WTC11 (cell line): ENCODE results near the gene CYBA. TPM values are rescaled to one million over a fixed set of nuclear protein-coding genes. Genes with fewer than 3 reads are reported as not detected.

Source experiments
- CTCF ChIP-seq: fragments of 200-600 bp; IDR thresholded peaks from 2 replicates; pipeline ENCODE4 v1.8.0; 2022; ENCODE audit warnings: antibody characterized with exemption
- GTF2I ChIP-seq: fragments of 250-450 bp; sonication (Bioruptor Pico); conservative IDR thresholded peaks from 2 replicates; pipeline ENCODE4 v1.4.0; 2021; ENCODE audit warnings: mild to moderate bottlenecking
- JUN ChIP-seq: sonication (generic); formaldehyde crosslinking; IDR thresholded peaks from 2 replicates; pipeline ENCODE4 v1.8.0; 2023; ENCODE audit warnings: mild to moderate bottlenecking, missing genetic modification reagents
- MXD4 ChIP-seq: fragments of 250-450 bp; sonication (Bioruptor Pico); IDR thresholded peaks from 2 replicates; pipeline ENCODE4 v1.8.0; 2021; ENCODE audit warnings: mild to moderate bottlenecking, moderate library complexity, borderline replicate concordance
- NFYB ChIP-seq: sonication (generic); formaldehyde crosslinking; conservative IDR thresholded peaks from 2 replicates; pipeline ENCODE4 v1.8.0; 2022; ENCODE audit warnings: low read depth, missing genetic modification reagents
- NR2C2 ChIP-seq: sonication (generic); formaldehyde crosslinking; IDR thresholded peaks from 2 replicates; pipeline ENCODE4 v1.8.0; 2022; ENCODE audit warnings: mild to moderate bottlenecking, missing genetic modification reagents
- RELA ChIP-seq: sonication (generic); formaldehyde crosslinking; IDR thresholded peaks from 2 replicates; pipeline ENCODE4 v1.8.1; 2022; ENCODE audit warnings: missing genetic modification reagents, mild to moderate bottlenecking, borderline replicate concordance
- RORB ChIP-seq: fragments of 250-450 bp; sonication (Bioruptor Pico); IDR thresholded peaks from 2 replicates; pipeline ENCODE4 v1.9.0; 2021; ENCODE audit warnings: mild to moderate bottlenecking
- TEAD4 ChIP-seq: sonication (generic); formaldehyde crosslinking; IDR thresholded peaks from 2 replicates; pipeline ENCODE4 v1.8.0; 2022; ENCODE audit warnings: mild to moderate bottlenecking, missing genetic modification reagents
- TP53 ChIP-seq: sonication (generic); formaldehyde crosslinking; IDR thresholded peaks from 2 replicates; pipeline ENCODE4 v1.8.1; 2023; ENCODE audit warnings: mild to moderate bottlenecking, missing genetic modification reagents
- ZNF138 ChIP-seq: sonication (generic); formaldehyde crosslinking; conservative IDR thresholded peaks from 2 replicates; pipeline ENCODE4 v1.8.1; 2022; ENCODE audit warnings: mild to moderate bottlenecking, moderate library complexity, missing genetic modification reagents
- ZNF396 ChIP-seq: fragments of 250-450 bp; sonication (Bioruptor Pico); IDR thresholded peaks from 2 replicates; pipeline ENCODE4 v1.8.0; 2021; ENCODE audit warnings: mild to moderate bottlenecking, moderate library complexity, borderline replicate concordance
- ZNF423 ChIP-seq: fragments of 250-450 bp; sonication (Bioruptor Pico); IDR thresholded peaks from 2 replicates; pipeline ENCODE4 v2.1.2; 2022; ENCODE audit warnings: mild to moderate bottlenecking, moderate library complexity
- ZNF425 ChIP-seq: fragments of 250-450 bp; sonication (Bioruptor Pico); conservative IDR thresholded peaks from 2 replicates; pipeline ENCODE4 v1.9.0; 2021; ENCODE audit warnings: mild to moderate bottlenecking
- total RNA-seq: library from RNA; stranded (reverse); gene quantifications from 3 replicates; pipeline ENCODE4 v1.2.3, GENCODE V29; 2021
- TF ChIP-seq, protein P1 (sequence below): sonication (generic); formaldehyde crosslinking; IDR thresholded peaks from 2 replicates; pipeline ENCODE4 v1.8.1; 2023; ENCODE audit warnings: mild to moderate bottlenecking, missing genetic modification reagents, borderline replicate concordance
- TF ChIP-seq, protein P2 (sequence below): fragments of 250-450 bp; sonication (Bioruptor Pico); IDR thresholded peaks from 2 replicates; pipeline ENCODE4 v1.9.0; 2021; ENCODE audit warnings: moderate library complexity, mild to moderate bottlenecking, inconsistent platforms, borderline replicate concordance
- TF ChIP-seq, protein P3 (sequence below): sonication (generic); formaldehyde crosslinking; IDR thresholded peaks from 2 replicates; pipeline ENCODE4 v1.8.1; 2022; ENCODE audit warnings: low read depth, mild to moderate bottlenecking, moderate library complexity, missing genetic modification reagents, borderline replicate concordance
- TF ChIP-seq, protein P4 (sequence below): sonication (generic); formaldehyde crosslinking; IDR thresholded peaks from 2 replicates; pipeline ENCODE4 v1.8.1; 2022; ENCODE audit warnings: missing genetic modification reagents, borderline replicate concordance
- TF ChIP-seq, protein P5 (sequence below): sonication (generic); formaldehyde crosslinking; IDR thresholded peaks from 2 replicates; pipeline ENCODE4 v1.8.0; 2022; ENCODE audit warnings: mild to moderate bottlenecking, missing genetic modification reagents

CYBA gene
- total RNA-seq, 1 experiment from 2014 or later = 169 TPM

- TF ChIP-seq ZNF425 (CRISPR knock-in tag) = no peak
- no peak for TF ChIP-seq RORB (CRISPR knock-in tag)
- TF ChIP-seq MXD4 = no peak
- TF ChIP-seq, protein P1, sequence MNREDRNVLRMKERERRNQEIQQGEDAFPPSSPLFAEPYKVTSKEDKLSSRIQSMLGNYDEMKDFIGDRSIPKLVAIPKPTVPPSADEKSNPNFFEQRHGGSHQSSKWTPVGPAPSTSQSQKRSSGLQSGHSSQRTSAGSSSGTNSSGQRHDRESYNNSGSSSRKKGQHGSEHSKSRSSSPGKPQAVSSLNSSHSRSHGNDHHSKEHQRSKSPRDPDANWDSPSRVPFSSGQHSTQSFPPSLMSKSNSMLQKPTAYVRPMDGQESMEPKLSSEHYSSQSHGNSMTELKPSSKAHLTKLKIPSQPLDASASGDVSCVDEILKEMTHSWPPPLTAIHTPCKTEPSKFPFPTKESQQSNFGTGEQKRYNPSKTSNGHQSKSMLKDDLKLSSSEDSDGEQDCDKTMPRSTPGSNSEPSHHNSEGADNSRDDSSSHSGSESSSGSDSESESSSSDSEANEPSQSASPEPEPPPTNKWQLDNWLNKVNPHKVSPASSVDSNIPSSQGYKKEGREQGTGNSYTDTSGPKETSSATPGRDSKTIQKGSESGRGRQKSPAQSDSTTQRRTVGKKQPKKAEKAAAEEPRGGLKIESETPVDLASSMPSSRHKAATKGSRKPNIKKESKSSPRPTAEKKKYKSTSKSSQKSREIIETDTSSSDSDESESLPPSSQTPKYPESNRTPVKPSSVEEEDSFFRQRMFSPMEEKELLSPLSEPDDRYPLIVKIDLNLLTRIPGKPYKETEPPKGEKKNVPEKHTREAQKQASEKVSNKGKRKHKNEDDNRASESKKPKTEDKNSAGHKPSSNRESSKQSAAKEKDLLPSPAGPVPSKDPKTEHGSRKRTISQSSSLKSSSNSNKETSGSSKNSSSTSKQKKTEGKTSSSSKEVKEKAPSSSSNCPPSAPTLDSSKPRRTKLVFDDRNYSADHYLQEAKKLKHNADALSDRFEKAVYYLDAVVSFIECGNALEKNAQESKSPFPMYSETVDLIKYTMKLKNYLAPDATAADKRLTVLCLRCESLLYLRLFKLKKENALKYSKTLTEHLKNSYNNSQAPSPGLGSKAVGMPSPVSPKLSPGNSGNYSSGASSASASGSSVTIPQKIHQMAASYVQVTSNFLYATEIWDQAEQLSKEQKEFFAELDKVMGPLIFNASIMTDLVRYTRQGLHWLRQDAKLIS (CRISPR knock-in tag) = no peak
- TF ChIP-seq, protein P2, sequence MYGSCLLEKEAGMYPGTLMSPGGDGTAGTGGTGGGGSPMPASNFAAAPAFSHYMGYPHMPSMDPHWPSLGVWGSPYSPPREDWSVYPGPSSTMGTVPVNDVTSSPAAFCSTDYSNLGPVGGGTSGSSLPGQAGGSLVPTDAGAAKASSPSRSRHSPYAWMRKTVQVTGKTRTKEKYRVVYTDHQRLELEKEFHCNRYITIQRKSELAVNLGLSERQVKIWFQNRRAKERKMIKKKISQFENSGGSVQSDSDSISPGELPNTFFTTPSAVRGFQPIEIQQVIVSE (CRISPR knock-in tag) = no peak
- TF ChIP-seq, protein P3, sequence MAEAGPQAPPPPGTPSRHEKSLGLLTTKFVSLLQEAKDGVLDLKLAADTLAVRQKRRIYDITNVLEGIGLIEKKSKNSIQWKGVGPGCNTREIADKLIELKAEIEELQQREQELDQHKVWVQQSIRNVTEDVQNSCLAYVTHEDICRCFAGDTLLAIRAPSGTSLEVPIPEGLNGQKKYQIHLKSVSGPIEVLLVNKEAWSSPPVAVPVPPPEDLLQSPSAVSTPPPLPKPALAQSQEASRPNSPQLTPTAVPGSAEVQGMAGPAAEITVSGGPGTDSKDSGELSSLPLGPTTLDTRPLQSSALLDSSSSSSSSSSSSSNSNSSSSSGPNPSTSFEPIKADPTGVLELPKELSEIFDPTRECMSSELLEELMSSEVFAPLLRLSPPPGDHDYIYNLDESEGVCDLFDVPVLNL = 0 out of 2 replicates have a peak, but pooled peaks have one; percentile 11
- no peak for TF ChIP-seq CTCF
- TF ChIP-seq NR2C2 (CRISPR knock-in tag) = no peak
- TF ChIP-seq GTF2I = 0 out of 2 replicates have a peak, but pooled peaks have one; percentile 44
- no peak for TF ChIP-seq RELA (CRISPR knock-in tag)
- TF ChIP-seq ZNF138 = no peak
- TF ChIP-seq TP53 (CRISPR knock-in tag) = no peak
- TF ChIP-seq, protein P4, sequence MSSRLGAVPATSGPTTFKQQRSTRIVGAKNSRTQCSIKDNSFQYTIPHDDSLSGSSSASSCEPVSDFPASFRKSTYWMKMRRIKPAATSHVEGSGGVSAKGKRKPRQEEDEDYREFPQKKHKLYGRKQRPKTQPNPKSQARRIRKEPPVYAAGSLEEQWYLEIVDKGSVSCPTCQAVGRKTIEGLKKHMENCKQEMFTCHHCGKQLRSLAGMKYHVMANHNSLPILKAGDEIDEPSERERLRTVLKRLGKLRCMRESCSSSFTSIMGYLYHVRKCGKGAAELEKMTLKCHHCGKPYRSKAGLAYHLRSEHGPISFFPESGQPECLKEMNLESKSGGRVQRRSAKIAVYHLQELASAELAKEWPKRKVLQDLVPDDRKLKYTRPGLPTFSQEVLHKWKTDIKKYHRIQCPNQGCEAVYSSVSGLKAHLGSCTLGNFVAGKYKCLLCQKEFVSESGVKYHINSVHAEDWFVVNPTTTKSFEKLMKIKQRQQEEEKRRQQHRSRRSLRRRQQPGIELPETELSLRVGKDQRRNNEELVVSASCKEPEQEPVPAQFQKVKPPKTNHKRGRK = no peak
- TF ChIP-seq TEAD4 (CRISPR knock-in tag) = no peak
- no peak for TF ChIP-seq JUN (CRISPR knock-in tag)
- TF ChIP-seq NFYB (CRISPR knock-in tag) = no peak
- TF ChIP-seq, protein P5, sequence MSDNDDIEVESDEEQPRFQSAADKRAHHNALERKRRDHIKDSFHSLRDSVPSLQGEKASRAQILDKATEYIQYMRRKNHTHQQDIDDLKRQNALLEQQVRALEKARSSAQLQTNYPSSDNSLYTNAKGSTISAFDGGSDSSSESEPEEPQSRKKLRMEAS (CRISPR knock-in tag) = peak; percentile 35; the same call in 1 of the 2 replicates
- TF ChIP-seq ZNF423 (CRISPR knock-in tag) = no peak
- no peak for TF ChIP-seq ZNF396 (CRISPR knock-in tag)
- TF ChIP-seq, all 79 proteins: peak for 6
Observed at GRCh38 chr16:88634994-88635670, 15.7 kb downstream of the CYBA start (continued).
